MM.1S (cell line): ENCODE data around the gene URGCP.

Experiments
- CTCF ChIP-seq: fragments of 300-600 bp; sonication (generic); IDR thresholded peaks from 2 replicates; pipeline ENCODE4 v1.5.1; 2016; ENCODE audit warnings: antibody characterized with exemption, low read length, mixed read lengths
- EZH2 ChIP-seq: fragments of 300-600 bp; sonication (generic); optimal IDR thresholded peaks from 2 replicates; pipeline ENCODE3; 2017; ENCODE audit warnings: low read depth, mild to moderate bottlenecking, antibody characterized with exemption, low read length, mixed read lengths

- TF ChIP-seq EZH2 (no peak), CTCF (no peak)
Measured at GRCh38 chr7:43851805-43852204, 54.6 kb downstream of the URGCP start.
